GM12878 (cell line): ENCODE results near the gene C1orf53. TPM values are rescaled to one million over a fixed set of nuclear protein-coding genes. Genes with fewer than 3 reads are reported as not detected.

Experiments used
- ATAC-seq: fragments of 200-7000 bp; cut with Tn5 transposase; 3 replicates; pipeline ENCODE4 v1.9.1; 2020; ENCODE audit warnings: mild to moderate bottlenecking, moderate library complexity
- BruUV-seq: library from RNA; stranded (reverse); fragments of 400-500 nt; replicated peaks from 2 replicates; lab custom pipeline; 2021; lab: Mats Ljungman, UMichigan
- CTCF ChIA-PET: fragments of 300-600 bp; sonication (Branson Sonifier 250); formaldehyde crosslinking; extraction: SDS; loops from one replicate; lab custom pipeline; 2021; ENCODE audit warnings: inconsistent platforms; lab: Yijun Ruan, JAX
- POLR2A ChIA-PET: fragments of 350-600 bp; formaldehyde crosslinking; extraction: SDS; loops from one replicate; lab custom pipeline; 2021; ENCODE audit warnings: inconsistent platforms; lab: Charles Lee
- RAD21 ChIA-PET: fragments of 300-600 bp; sonication (Branson Sonifier 250); formaldehyde crosslinking; loops from one replicate; lab custom pipeline; 2023; ENCODE audit warnings: antibody characterized with exemption; ENCODE audit not compliant: unreplicated experiment; lab: Charles Lee
- SMC1A ChIA-PET: fragments of 300-600 bp; sonication (Branson Sonifier 250); formaldehyde crosslinking; loops from one replicate; lab custom pipeline; 2023; ENCODE audit not compliant: unreplicated experiment, uncharacterized antibody; lab: Charles Lee
- DNase-seq: peaks from one replicate; pipeline ENCODE4 v3.0.0-alpha.2; 2011; ENCODE audit warnings: low read depth, low spot score
- FAIRE-seq: peaks from 3 replicates; lab custom pipeline; 2011; peaks lifted over from hg19 to GRCh38; lab: Jason Lieb, UNC
- H2AFZ ChIP-seq: 2 replicates; pipeline ENCODE4 v1.6.0; 2011; ENCODE audit warnings: low read depth, low read length, control low read depth; ENCODE audit not compliant: control insufficient read depth
- H3K27ac ChIP-seq: 2 replicates; pipeline ENCODE4 v1.5.1; 2011; ENCODE audit warnings: control low read depth; ENCODE audit not compliant: control insufficient read depth, insufficient read depth
- H3K27me3 ChIP-seq, 2 experiments: replicated peaks in 1 of 2; 2 replicates each; pipeline versions ENCODE4 v1.6.0 to v1.6.1; 2011; ENCODE audit warnings: low read length in 1 of 2; ENCODE audit not compliant: control insufficient read depth in 2 of 2, insufficient read depth in 2 of 2
- H3K36me3 ChIP-seq, 2 experiments: 2 replicates each; pipeline ENCODE4 v1.5.1; 2011; ENCODE audit warnings: low read length in 1 of 2; ENCODE audit not compliant: control insufficient read depth in 2 of 2, insufficient read depth in 2 of 2
- H3K4me1 ChIP-seq: 2 replicates; pipeline ENCODE4 v1.6.1; 2011; ENCODE audit warnings: mild to moderate bottlenecking, low read length, moderate library complexity, mixed read lengths; ENCODE audit not compliant: control insufficient read depth, insufficient read depth
- H3K4me2 ChIP-seq: 2 replicates; pipeline ENCODE4 v1.6.0; 2011; ENCODE audit warnings: control low read depth; ENCODE audit not compliant: control insufficient read depth, insufficient read depth
- H3K4me3 ChIP-seq: fragments of 200-600 bp; sonication (generic); 2 replicates; pipeline ENCODE4 v1.5.1; 2016
- H3K79me2 ChIP-seq: 2 replicates; pipeline ENCODE4 v1.6.0; 2011; ENCODE audit warnings: low read length; ENCODE audit not compliant: control insufficient read depth, insufficient read depth
- H3K9ac ChIP-seq: 2 replicates; pipeline ENCODE4 v1.8.0; 2011; ENCODE audit warnings: low read length, control low read depth, mixed read lengths; ENCODE audit not compliant: control insufficient read depth, insufficient read depth
- H3K9me3 ChIP-seq: replicated peaks from 3 replicates; pipeline ENCODE4 v1.5.1; 2011; ENCODE audit warnings: mild to moderate bottlenecking, low read length; ENCODE audit not compliant: control insufficient read depth, insufficient read depth
- H4K20me1 ChIP-seq: 2 replicates; pipeline ENCODE4 v1.6.0; 2011; ENCODE audit not compliant: control insufficient read depth, insufficient read depth
- ETV6 ChIP-seq, 2 experiments: fragments of 450-650 bp in 1 of 2; IDR thresholded peaks in 1 of 2; conservative IDR thresholded peaks in 1 of 2; 2 replicates each; pipeline ENCODE4 v1.6.1; 2014; ENCODE audit warnings: antibody characterized with exemption in 1 of 2, borderline replicate concordance in 1 of 2, low read depth in 1 of 2, mild to moderate bottlenecking in 1 of 2, moderate library complexity in 1 of 2
- MTA3 ChIP-seq: IDR thresholded peaks from 2 replicates; pipeline ENCODE4 v1.6.1; 2012; ENCODE audit warnings: low read length, inconsistent platforms, borderline replicate concordance
- POLR2AphosphoS2 ChIP-seq: IDR thresholded peaks from 2 replicates; pipeline ENCODE4 v1.6.1; 2011; ENCODE audit warnings: low read depth, mild to moderate bottlenecking, low read length, improper control_type of control experiment, moderate library complexity
- SMAD1 ChIP-seq: fragments of 450-650 bp; IDR thresholded peaks from 2 replicates; pipeline ENCODE4 v1.6.1; 2018; ENCODE audit warnings: mild to moderate bottlenecking, low read depth; ENCODE audit not compliant: partially characterized antibody
- ZNF592 ChIP-seq: fragments of 450-650 bp; IDR thresholded peaks from 2 replicates; pipeline ENCODE4 v1.6.1; 2017; ENCODE audit warnings: mild to moderate bottlenecking, moderate library complexity
- WGBS: methylation state at CpG from one replicate; pipeline ENCODE4 v1.1.6; 2016; ENCODE audit warnings: low lambda C conversion rate; ENCODE audit not compliant: insufficient replicate concordance, insufficient coverage; ENCODE audit errors: missing lambda C conversion rate; 5-methylcytosine and 5-hydroxymethylcytosine counted together
- in situ Hi-C: fragments of 300-500 bp; cut with MboI; formaldehyde crosslinking; loops from 9 replicates; pipeline ENCODE4 v1.14.3; 2018; ENCODE audit warnings: mixed read lengths
- intact Hi-C: fragments of 100-400 bp; cut with micrococcal nuclease; formaldehyde crosslinking; loops from one replicate; pipeline ENCODE4 v1.14.2; 2022; ENCODE audit not compliant: unreplicated experiment
- polyA plus RNA-seq, 11 experiments: library from polyadenylated mRNA; depleted of rRNA in 4 of 11; unstranded in 6 of 11; stranded (reverse) in 5 of 11; fragments of >200 nt; fragmentation: Nextera tagmentation in 4 of 11; fragmentation: Illumina TruSeq in 1 of 11; extraction: Ambion mirVana in 4 of 11; extraction: Trizol in 1 of 11; gene quantifications; 1 replicate in 1 of 11; 2 replicates in 10 of 11; pipeline versions ENCODE4 v1.2.1 to v1.2.3, GENCODE V29; 2011 to 2016; ENCODE audit warnings: inconsistent platforms in 2 of 11, missing spikeins in 2 of 11, low read depth in 1 of 11
- total RNA-seq, 4 experiments: library from RNA; depleted of rRNA in 3 of 4; stranded (reverse); fragments of >200 nt in 3 of 4; fragmentation: Illumina TruSeq in 1 of 4; extraction: Trizol in 1 of 4; gene quantifications; 2 replicates each; pipeline versions ENCODE4 v1.2.1 to v1.2.3, GENCODE V29; 2013 to 2021
- TF ChIP-seq, protein P1 (sequence below): fragments of 450-650 bp; IDR thresholded peaks from 2 replicates; pipeline ENCODE4 v1.6.1; 2017; ENCODE audit warnings: low read depth, mild to moderate bottlenecking, moderate library complexity

The C1orf53 gene
- total and polyA plus RNA-seq, 10 of the 15 experiments (the other 5 are each of a cell fraction or from before 2014, with no cell fraction given) = 0.31 to 5.4 (median 0.59) TPM

- no peak overlapping the region for H3K9ac ChIP-seq
- ChIA-PET SMC1A (interaction anchor here (1.3 kb wide), 1 partner anchor 409 kb away, joined by 3 read pairs; no protein-coding TSS in a partner anchor), RAD21 (interaction anchor here (0.7 kb wide), 1 partner anchor 310 kb away, joined by 3 read pairs; no protein-coding TSS in a partner anchor), POLR2A (no interaction called here), CTCF (interaction anchor here (0.6 to 1.1 kb wide), 3 partner anchors 60 to 738 kb away, joined by 3 read pairs; no protein-coding TSS in a partner anchor)
- intact Hi-C loops = loop anchor here (10.0 kb wide), 1 partner anchor 536 kb away; no protein-coding TSS in a partner anchor
- no TSS peak for BruUV-seq
- FAIRE-seq (no peak), DNase-seq (no peak), ATAC-seq (peak; percentile 78)
- no peaks in the 10 kb centered on the region for H3K36me3 ChIP-seq
- TF ChIP-seq ZNF592 = no peak
- no peak for TF ChIP-seq ETV6 (conservative IDR thresholded peaks at IDR 0.05 in 1 of 2, IDR thresholded peaks at IDR 0.05 in 1 of 2; ENCODE audit: borderline replicate concordance in 1 of 2, low read depth in 1 of 2)
- TF ChIP-seq POLR2AphosphoS2 = no peak
- TF ChIP-seq SMAD1 = no peak
- TF ChIP-seq, protein P1, sequence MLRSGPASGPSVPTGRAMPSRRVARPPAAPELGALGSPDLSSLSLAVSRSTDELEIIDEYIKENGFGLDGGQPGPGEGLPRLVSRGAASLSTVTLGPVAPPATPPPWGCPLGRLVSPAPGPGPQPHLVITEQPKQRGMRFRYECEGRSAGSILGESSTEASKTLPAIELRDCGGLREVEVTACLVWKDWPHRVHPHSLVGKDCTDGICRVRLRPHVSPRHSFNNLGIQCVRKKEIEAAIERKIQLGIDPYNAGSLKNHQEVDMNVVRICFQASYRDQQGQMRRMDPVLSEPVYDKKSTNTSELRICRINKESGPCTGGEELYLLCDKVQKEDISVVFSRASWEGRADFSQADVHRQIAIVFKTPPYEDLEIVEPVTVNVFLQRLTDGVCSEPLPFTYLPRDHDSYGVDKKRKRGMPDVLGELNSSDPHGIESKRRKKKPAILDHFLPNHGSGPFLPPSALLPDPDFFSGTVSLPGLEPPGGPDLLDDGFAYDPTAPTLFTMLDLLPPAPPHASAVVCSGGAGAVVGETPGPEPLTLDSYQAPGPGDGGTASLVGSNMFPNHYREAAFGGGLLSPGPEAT = no peak
- no peak for TF ChIP-seq MTA3
- no peaks in the 10 kb centered on the region for H3K4me1 ChIP-seq
- H3K79me2 ChIP-seq = no peaks in the 10 kb centered on the region
- H3K9me3 ChIP-seq = no peaks in the 10 kb centered on the region
- H2AFZ ChIP-seq = no peak overlapping the region
- 10% methylated on average over 15 of the region's 15 CpGs for WGBS
- H4K20me1 ChIP-seq = no peaks in the 10 kb centered on the region
- H3K27ac ChIP-seq = no peak overlapping the region
- no peaks in the 10 kb centered on the region; a peak in 1 of 4 replicates for H3K27me3 ChIP-seq
- no peak overlapping the region for H3K4me3 ChIP-seq
- in situ Hi-C loops = no loop called here
- peak overlapping the region; percentile 50; the same call in 1 of the 2 replicates for H3K4me2 ChIP-seq
Measured at GRCh38 chr1:197928849-197929336, 26.5 kb downstream of the C1orf53 start.
